NCI-H1417 (cell line): ENCODE measurements around the gene RNASE12.
A peak's percentile ranks its signal among the peaks of the same experiment; 100 is the strongest.
"Not testable (repeated sequence)": the region's sequence is repeated elsewhere in the genome, so short reads cannot be mapped to it uniquely, and the experiment has no call there.

Source experiments
- DNase-seq, 3 experiments: peaks; one replicate each; lab custom pipeline; 2025; lab: John Stamatoyannopoulos, UW

RNASE12 gene

GRCh38 chr14:20614038-20614840 is 23.1 kb upstream of the RNASE12 start:
- DNase-seq = peak in 1 of 3 experiments; percentile 47

- DNase-seq = peak; percentile 90 to 97 (median 96)
Measured at GRCh38 chr14:20613094-20614037, 22.2 kb upstream of the RNASE12 start.

GRCh38 chr14:20612403-20612802 is 21.2 kb upstream of the RNASE12 start:
- no peak for DNase-seq

GRCh38 chr14:20611277-20611676 is 20.1 kb upstream of the RNASE12 start:
- DNase-seq = no peak

- DNase-seq = peak; percentile 81 to 92 (median 81)
Measured at GRCh38 chr14:20610002-20610765, 19.0 kb upstream of the RNASE12 start.

GRCh38 chr14:20609215-20610001 is 18.2 kb upstream of the RNASE12 start:
- DNase-seq = peak; percentile 70 to 92 (median 91)

GRCh38 chr14:20608383-20609110 is 17.4 kb upstream of the RNASE12 start:
- DNase-seq = no peak

GRCh38 chr14:20607617-20608016 is 16.4 kb upstream of the RNASE12 start:
- no peak for DNase-seq

- DNase-seq = no peak
Measured at GRCh38 chr14:20606902-20607242, 15.7 kb upstream of the RNASE12 start.

- DNase-seq = peak; percentile 7 to 36 (median 9)
Measured at GRCh38 chr14:20606190-20606901, 15.2 kb upstream of the RNASE12 start.

GRCh38 chr14:20603813-20604690 is 12.9 kb upstream of the RNASE12 start:
- DNase-seq = no peak

- no peak for DNase-seq
Measured at GRCh38 chr14:20602583-20602982, 11.4 kb upstream of the RNASE12 start.

- no peak for DNase-seq
Measured at GRCh38 chr14:20601522-20601921, 10.3 kb upstream of the RNASE12 start.

GRCh38 chr14:20597108-20597507 is 5.9 kb upstream of the RNASE12 start:
- no peak for DNase-seq

GRCh38 chr14:20595726-20596125 is 4.5 kb upstream of the RNASE12 start:
- not testable (repeated sequence) for DNase-seq

- no peak for DNase-seq
Measured at GRCh38 chr14:20592574-20592973, 1.4 kb upstream of the RNASE12 start.

- DNase-seq = no peak
Measured at GRCh38 chr14:20587489-20588154, 3.6 kb downstream of the RNASE12 start, which contains the start of gene RNASE11. Gene RNASE11 (minus strand): TSS chr14:20588001.

- no peak for DNase-seq
Measured at GRCh38 chr14:20583908-20584307, 7.3 kb downstream of the RNASE12 start.
